Thoracic aorta (tissue), 2 donors: ENCODE results near the gene ESPN. TPM values are rescaled to one million over a fixed set of nuclear protein-coding genes. Genes with fewer than 3 reads are reported as not detected.

ENCODE experiments used
- ATAC-seq: fragments of 150-250 bp; one replicate; pipeline ENCODE4 v1.8.0; 2017; ENCODE audit warnings: low read depth; ENCODE audit not compliant: insufficient number of reproducible peaks, low FRiP score
- DNase-seq: peaks from one replicate; pipeline ENCODE4 v3.0.0-alpha.2; 2020; ENCODE audit warnings: low spot score
- H3K27ac ChIP-seq, 2 donors: fragments of 200-600 bp; sonication (generic); 1 replicate in 1 of 2; 2 replicates in 1 of 2; pipeline ENCODE4 v1.5.1; 2016; ENCODE audit warnings: mild to moderate bottlenecking in 2 of 2, moderate library complexity in 2 of 2
- H3K27me3 ChIP-seq: fragments of 200-600 bp; sonication (generic); replicated peaks from 2 replicates; pipeline ENCODE4 v1.6.0; 2016; ENCODE audit warnings: mild to moderate bottlenecking; ENCODE audit not compliant: insufficient read depth
- H3K36me3 ChIP-seq: fragments of 200-600 bp; sonication (generic); one replicate; pipeline ENCODE4 v1.5.1; 2016
- H3K4me1 ChIP-seq, 2 donors: fragments of 200-600 bp; sonication (generic); 1 replicate in 1 of 2; 2 replicates in 1 of 2; pipeline versions ENCODE4 v1.5.1 to v1.6.0; 2016; ENCODE audit warnings: low read depth in 2 of 2, mild to moderate bottlenecking in 1 of 2; ENCODE audit not compliant: control insufficient read depth in 1 of 2
- H3K4me3 ChIP-seq: fragments of 200-600 bp; sonication (generic); 2 replicates; pipeline ENCODE4 v1.5.1; 2016; ENCODE audit warnings: mild to moderate bottlenecking
- H3K9me3 ChIP-seq: fragments of 200-600 bp; sonication (generic); 2 replicates; pipeline ENCODE4 v1.5.1; 2016
- CTCF ChIP-seq: fragments of 200-600 bp; sonication (generic); IDR thresholded peaks from one replicate; pipeline ENCODE4 v1.5.1; 2019; ENCODE audit warnings: antibody characterized with exemption
- total RNA-seq, 2 donors: library from RNA; depleted of rRNA; stranded (reverse); fragments of >200 nt; gene quantifications; one replicate each; pipeline versions ENCODE4 v1.1.0 to v1.2.3, GENCODE V29; 2016

ESPN gene
- total RNA-seq, 2 donors from 2014 or later = not detected

- Histone ChIP-seq H3K4me3 (no peak overlapping the region), H3K9me3 (no peaks in the 10 kb centered on the region), H3K4me1 (no peaks in the 10 kb centered on the region), H3K36me3 (no peaks in the 10 kb centered on the region), H3K27ac (no peak overlapping the region), H3K27me3 (no peaks in the 10 kb centered on the region)
- no peak for TF ChIP-seq CTCF
- no peak for ATAC-seq
- DNase-seq = no peak
Measured at GRCh38 chr1:6401673-6402072, 22.9 kb upstream of the ESPN start.

- H3K4me3 ChIP-seq = no peak overlapping the region
- H3K27me3 ChIP-seq = no peaks in the 10 kb centered on the region
- H3K36me3 ChIP-seq = no peaks in the 10 kb centered on the region
- no peaks in the 10 kb centered on the region for H3K4me1 ChIP-seq
- H3K27ac ChIP-seq = no peak overlapping the region
- TF ChIP-seq CTCF = no peak
- DNase-seq (no peak), ATAC-seq (no peak)
- no peaks in the 10 kb centered on the region for H3K9me3 ChIP-seq
Measured at GRCh38 chr1:6408023-6408422, 16.6 kb upstream of the ESPN start.

- Histone ChIP-seq H3K4me1 (no peaks in the 10 kb centered on the region), H3K27me3 (no peaks in the 10 kb centered on the region), H3K27ac (no peak overlapping the region), H3K9me3 (no peaks in the 10 kb centered on the region), H3K4me3 (no peak overlapping the region), H3K36me3 (no peaks in the 10 kb centered on the region)
- no peak for TF ChIP-seq CTCF
- DNase-seq = no peak
- ATAC-seq = no peak
Measured at GRCh38 chr1:6409053-6409452, 15.5 kb upstream of the ESPN start.

- Histone ChIP-seq H3K9me3 (no peaks in the 10 kb centered on the region), H3K27me3 (no peaks in the 10 kb centered on the region), H3K4me1 (no peaks in the 10 kb centered on the region), H3K36me3 (no peaks in the 10 kb centered on the region), H3K27ac (no peak overlapping the region), H3K4me3 (no peak overlapping the region)
- DNase-seq (no peak), ATAC-seq (no peak)
- no peak for TF ChIP-seq CTCF
Measured at GRCh38 chr1:6409733-6410132, 14.8 kb upstream of the ESPN start.

- no peak for ATAC-seq
- H3K36me3 ChIP-seq = no peaks in the 10 kb centered on the region
- no peak overlapping the region for H3K27ac ChIP-seq
- H3K4me1 ChIP-seq = no peaks in the 10 kb centered on the region
- H3K4me3 ChIP-seq = no peak overlapping the region
- no peaks in the 10 kb centered on the region for H3K9me3 ChIP-seq
- no peak for TF ChIP-seq CTCF
- DNase-seq = no peak
- peaks cover 2% of the 10 kb centered on the region for H3K27me3 ChIP-seq
Measured at GRCh38 chr1:6410248-6410893, 14.2 kb upstream of the ESPN start.
